Mononuclear cell (primary cell): ENCODE results near the gene GABRB3. TPM values are rescaled to one million over a fixed set of nuclear protein-coding genes. Genes with fewer than 3 reads are reported as not detected.

Experiments
- H3K27me3 ChIP-seq: 2 replicates; pipeline ENCODE4 v1.6.0; 2011; ENCODE audit warnings: low read length, control low read depth; ENCODE audit not compliant: insufficient read depth
- H3K4me1 ChIP-seq: 2 replicates; pipeline ENCODE4 v1.5.1; 2011; ENCODE audit warnings: mild to moderate bottlenecking, low read length, control low read depth; ENCODE audit not compliant: insufficient read depth
- H3K4me3 ChIP-seq: 2 replicates; pipeline ENCODE4 v1.5.1; 2011; ENCODE audit warnings: mild to moderate bottlenecking, low read length, moderate library complexity
- H3K9me3 ChIP-seq: 2 replicates; pipeline ENCODE4 v1.5.1; 2011; ENCODE audit warnings: low read depth, mild to moderate bottlenecking, control low read depth, low read length
- total RNA-seq: library from RNA; depleted of rRNA; stranded (reverse); fragments of >200 nt; gene quantifications from one replicate; pipeline ENCODE4 v1.2.3, GENCODE V29; 2012

The GABRB3 gene
- total RNA-seq, 1 donor: 0.10 TPM

DNA sequence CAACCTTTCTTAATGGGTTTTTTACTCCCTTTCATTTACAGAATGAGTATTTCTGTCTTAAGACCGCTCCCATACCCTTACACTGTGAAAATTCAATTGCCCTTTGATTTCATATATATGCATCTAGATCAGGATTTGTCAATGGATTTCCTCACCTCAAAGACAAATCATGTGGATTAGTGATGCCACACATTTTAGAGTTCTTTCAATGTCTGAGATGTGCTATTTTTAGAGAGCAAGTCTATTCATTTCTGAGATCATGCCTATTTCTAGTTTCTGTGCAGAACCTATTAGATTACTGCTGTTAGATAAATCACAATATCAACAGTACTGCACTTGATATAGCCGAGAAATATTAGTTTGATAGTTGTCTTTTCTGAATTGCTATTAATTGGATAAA lies 137.3 kb downstream of the GABRB3 start:
- Histone ChIP-seq H3K4me1 (no peaks in the 10 kb centered on the region), H3K27me3 (no peaks in the 10 kb centered on the region), H3K4me3 (no peak overlapping the region), H3K9me3 (no peaks in the 10 kb centered on the region)

DNA sequence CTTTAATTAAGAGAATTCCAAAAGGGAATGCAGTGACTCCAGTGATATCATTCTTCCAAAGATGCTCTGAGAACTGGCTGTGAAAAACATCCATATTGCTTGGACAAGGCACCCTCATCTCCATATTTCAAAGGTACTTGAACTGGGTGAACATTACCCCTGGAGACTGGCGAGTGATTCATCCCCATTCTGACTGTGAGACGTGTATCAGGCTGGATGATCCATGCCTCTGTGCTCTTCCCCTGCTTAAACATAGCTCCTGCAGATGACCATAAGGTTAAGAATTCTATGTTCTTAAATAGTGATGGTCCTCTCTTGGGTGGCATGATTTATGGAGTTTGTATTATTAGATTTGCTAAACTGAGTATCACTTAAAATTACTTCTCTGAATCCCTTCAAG lies 137.8 kb downstream of the GABRB3 start:
- Histone ChIP-seq H3K27me3 (no peaks in the 10 kb centered on the region), H3K9me3 (no peaks in the 10 kb centered on the region), H3K4me1 (no peaks in the 10 kb centered on the region), H3K4me3 (no peak overlapping the region)

DNA sequence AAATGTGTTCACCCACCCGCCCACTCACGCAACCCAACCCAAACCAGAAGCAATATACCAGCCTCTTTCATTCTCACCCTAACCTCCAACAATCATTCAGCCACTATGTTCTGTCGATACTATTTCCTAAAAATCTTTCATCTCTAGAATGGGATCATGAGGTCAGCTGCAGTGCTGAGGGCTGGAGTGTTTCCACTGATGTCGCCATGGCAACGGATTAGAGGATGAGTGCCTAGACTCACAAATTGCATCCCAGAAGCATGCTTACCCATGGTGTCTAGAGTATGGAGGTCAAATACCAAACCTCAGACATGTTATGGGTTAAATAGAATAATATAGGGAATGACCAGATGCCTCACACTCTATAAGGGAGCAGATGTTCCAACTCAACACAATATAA lies 138.5 kb downstream of the GABRB3 start:
- Histone ChIP-seq H3K9me3 (no peaks in the 10 kb centered on the region), H3K4me3 (no peak overlapping the region), H3K4me1 (no peaks in the 10 kb centered on the region)

DNA sequence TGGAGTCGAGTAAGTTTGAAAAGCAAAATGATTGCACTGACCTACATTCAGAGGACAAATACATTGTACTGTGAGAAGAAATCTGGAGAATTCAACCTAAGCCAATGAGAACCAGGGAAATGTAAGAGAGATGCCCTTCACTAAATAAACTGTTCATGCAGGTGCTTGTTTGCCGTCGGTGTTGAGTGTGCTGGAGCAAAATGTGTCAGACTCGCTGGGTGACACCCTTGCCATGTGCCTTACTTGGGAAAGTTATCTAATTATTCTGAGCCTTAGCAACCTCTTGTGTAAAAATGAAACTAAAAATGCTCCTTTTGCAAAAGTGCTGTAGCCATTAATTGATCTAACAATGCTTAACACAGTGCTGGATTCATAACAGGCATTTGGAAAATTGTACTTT lies 140.4 kb downstream of the GABRB3 start:
- Histone ChIP-seq H3K4me3 (no peak overlapping the region), H3K27me3 (no peaks in the 10 kb centered on the region), H3K9me3 (no peaks in the 10 kb centered on the region), H3K4me1 (no peaks in the 10 kb centered on the region)

More for the DNA sequence above, 138.5 kb downstream of the GABRB3 start:
- H3K27me3 ChIP-seq: no peaks in the 10 kb centered on the region

DNA sequence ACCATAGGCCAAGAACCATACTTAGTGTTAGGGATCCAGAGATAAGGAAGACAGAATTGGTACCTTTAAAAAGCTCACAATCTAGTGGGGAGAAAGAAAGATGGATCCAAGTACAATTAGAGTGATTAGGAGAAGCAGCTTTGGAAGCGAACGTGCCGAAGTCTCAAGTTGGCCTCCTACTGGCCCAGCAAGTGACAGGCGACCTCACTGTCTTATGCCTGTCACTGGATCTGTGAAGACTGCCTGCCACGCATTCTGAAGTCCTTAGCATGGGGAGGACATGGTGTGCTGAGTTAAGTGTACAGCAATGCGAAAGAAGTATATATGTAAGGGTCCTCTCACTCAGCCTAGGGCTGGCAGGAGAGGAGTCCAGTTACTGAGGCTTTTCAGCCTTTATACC lies 141.0 kb downstream of the GABRB3 start:
- H3K27me3 ChIP-seq: no peaks in the 10 kb centered on the region

DNA sequence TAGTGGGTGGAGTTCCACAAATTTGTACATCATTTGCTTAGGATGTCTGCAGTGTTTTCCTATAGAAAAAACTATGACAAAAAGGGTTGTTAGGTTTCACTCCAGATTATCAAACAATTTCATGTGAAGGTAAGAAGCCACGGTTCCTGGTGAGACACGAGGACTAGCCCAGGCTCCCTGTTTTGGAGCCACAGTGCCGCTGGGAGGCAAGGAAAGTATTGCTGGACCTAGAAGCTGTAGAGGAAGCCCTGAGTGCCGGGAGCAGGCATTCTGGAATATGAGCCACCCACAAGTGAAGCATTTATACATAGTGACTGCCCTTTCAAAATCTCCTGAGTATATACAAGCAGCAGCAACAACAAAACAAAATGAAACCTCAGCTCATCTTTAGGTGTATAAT lies 142.0 kb downstream of the GABRB3 start:
- Histone ChIP-seq H3K4me1 (no peaks in the 10 kb centered on the region), H3K4me3 (no peak overlapping the region), H3K9me3 (no peaks in the 10 kb centered on the region), H3K27me3 (no peaks in the 10 kb centered on the region)

More for the DNA sequence above, 141.0 kb downstream of the GABRB3 start:
- Histone ChIP-seq H3K4me3 (no peak overlapping the region), H3K9me3 (no peaks in the 10 kb centered on the region), H3K4me1 (no peaks in the 10 kb centered on the region)

DNA sequence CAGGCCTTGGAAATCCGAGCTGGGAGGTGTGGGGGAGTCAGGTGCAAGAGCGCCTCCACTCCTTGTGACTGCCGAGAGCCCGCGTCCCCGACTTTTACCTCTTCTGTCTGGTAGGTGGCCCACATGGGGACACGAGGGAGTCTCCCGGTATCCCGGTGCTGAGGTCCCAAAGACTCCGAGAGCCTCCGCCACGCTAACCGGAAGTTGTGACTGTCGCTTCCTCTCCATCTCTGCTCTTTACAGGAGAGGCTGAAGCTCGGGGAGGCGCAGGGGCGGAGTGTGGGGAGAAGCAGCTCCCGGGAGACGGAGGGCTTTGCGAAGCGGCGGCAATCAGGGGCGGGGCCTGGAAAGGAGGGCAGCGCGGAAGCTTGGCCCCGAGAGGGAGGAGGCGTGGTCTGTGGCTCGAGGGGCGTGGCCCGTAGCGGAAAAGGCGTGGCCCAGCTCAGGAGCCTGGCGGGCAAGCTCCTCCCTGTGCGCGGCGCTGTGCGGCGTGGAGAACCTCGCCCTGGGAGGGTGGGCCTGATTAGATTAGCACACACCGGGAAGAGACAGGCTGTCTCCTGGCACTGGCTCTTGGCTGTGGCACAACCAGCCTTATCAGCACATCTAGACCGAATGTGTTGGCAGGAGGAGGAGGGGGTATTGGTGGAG lies 143.9 kb downstream of the GABRB3 start:
- H3K4me3 ChIP-seq: no peak overlapping the region
- H3K27me3 ChIP-seq: no peaks in the 10 kb centered on the region
- H3K4me1 ChIP-seq: no peaks in the 10 kb centered on the region
- no peaks in the 10 kb centered on the region for H3K9me3 ChIP-seq

DNA sequence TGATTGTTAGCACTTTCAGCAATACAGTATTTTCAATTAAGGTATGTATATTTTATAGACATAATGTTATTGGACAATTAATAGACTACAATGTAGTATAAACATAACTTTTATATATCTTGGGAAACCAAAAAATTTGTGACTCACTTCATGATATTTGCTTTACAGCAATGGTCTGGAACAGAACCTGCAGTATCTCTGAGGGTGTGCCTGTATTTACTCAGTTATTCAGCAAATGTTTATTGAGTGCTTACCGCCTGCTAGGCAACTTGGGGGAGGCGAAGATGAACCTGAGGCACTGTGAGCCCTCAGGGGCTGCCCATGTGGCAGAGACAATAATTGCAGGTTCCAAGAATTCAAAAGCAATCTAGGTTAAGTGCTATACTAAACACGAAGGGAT lies 144.8 kb downstream of the GABRB3 start:
- H3K4me3 ChIP-seq: no peak overlapping the region
- H3K4me1 ChIP-seq: no peaks in the 10 kb centered on the region
- no peaks in the 10 kb centered on the region for H3K9me3 ChIP-seq
- no peaks in the 10 kb centered on the region for H3K27me3 ChIP-seq

DNA sequence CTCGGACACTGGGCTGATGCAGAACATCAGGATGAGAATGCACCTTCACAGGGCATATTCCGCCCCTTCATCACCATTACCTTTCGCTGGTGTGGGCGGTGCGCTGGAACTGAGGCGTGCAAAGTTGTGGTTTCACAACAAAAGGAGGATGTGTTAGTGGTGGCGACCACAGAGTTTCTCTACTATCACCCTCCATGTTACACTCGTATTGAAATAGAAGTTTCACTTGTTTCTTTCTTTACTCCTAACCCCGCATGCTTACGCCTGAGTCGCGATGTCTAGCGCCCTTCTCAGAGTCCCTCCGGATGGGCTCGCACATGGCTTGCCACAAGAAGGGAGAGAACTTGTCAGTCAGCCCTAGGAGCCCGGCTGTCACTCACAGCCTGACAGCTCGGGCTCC lies 148.7 kb downstream of the GABRB3 start:
- H3K27me3 ChIP-seq: no peaks in the 10 kb centered on the region
- no peak overlapping the region for H3K4me3 ChIP-seq
- H3K9me3 ChIP-seq: no peaks in the 10 kb centered on the region
- H3K4me1 ChIP-seq: no peaks in the 10 kb centered on the region

DNA sequence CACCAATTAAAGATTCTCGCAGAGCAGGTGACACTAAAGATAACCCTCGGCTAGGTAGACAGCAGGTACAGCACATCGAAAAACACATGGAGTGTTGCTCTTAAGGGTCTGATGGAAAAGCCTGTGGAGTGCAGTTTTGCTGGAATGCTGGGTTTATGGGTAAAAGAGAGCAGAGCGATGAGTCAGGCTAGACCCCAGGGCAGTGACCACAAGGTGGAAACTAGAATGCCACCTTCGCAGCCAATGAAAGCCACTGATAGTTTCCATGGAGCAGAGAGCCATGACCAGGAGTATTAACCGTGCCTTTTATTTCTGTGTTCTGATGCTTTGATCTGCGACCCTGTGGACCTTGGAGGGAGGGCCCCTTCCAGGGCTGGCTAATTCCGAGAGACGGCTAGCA lies 149.8 kb downstream of the GABRB3 start:
- H3K9me3 ChIP-seq: no peaks in the 10 kb centered on the region
- H3K4me3 ChIP-seq: no peak overlapping the region
- no peaks in the 10 kb centered on the region for H3K27me3 ChIP-seq
- no peaks in the 10 kb centered on the region for H3K4me1 ChIP-seq

DNA sequence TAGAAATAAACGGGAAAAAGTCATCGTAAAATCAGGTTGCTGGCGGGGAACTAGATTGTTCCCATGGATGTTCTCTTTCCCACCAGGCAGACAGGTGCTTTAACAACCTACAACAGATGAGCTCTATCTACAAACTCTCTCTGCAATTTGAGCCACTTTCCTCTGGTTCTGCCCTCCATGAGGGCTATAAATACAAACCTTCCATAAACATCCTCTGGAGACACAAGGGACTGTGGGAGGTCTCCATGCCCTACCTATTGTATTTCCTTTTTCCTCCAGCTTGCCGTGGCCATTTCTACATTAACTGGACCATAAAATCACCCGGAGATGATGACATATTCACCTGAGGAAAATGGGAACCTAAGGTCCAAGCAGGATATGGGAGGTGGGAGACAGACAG lies 151.1 kb downstream of the GABRB3 start:
- Histone ChIP-seq H3K9me3 (no peaks in the 10 kb centered on the region), H3K4me1 (no peaks in the 10 kb centered on the region), H3K27me3 (no peaks in the 10 kb centered on the region), H3K4me3 (no peak overlapping the region)

DNA sequence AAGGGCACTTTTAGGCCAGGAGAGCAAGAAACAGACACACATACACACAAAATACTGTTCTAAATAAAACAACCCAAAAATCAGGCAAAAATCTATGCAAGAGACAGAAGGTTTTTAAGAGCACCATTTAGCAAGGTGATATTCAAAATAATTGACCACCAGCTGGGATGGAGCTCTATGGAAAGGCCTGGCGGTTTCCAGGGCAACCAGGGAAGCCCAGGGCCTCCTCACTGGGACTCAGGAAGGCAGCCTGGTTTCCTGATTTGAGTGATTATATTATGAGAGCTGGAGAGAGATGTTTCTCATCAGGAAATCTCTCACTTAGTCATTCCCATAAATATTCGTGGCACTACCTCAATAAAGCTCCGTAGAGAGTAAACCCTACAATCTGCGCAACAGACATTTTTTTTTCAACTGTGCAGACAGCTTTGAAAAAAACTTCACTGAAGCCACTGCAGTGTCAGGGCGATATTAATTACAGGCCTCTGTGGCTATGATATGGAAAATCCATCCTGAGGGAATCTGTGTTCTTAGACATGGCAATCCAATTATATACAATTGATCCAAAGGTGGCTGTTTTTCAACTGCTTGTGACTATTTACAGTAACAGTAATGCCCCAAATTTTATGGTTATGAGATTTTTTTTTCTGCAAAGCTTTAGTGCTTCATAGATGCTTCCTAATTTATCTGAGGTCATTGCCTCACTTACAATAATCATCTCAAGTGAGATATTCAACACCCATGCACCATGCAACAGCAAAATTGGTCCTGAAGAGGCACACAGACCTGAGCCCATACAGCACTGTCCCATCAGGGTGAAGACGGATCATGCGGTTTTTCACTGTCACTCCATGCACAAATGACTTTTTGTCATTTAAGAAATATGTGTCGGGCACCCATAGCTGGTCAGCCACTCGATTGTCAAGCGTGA lies 152.1 kb downstream of the GABRB3 start:
- H3K4me3 ChIP-seq: no peak overlapping the region
- H3K27me3 ChIP-seq: no peaks in the 10 kb centered on the region
- H3K9me3 ChIP-seq: no peaks in the 10 kb centered on the region
- no peaks in the 10 kb centered on the region for H3K4me1 ChIP-seq

DNA sequence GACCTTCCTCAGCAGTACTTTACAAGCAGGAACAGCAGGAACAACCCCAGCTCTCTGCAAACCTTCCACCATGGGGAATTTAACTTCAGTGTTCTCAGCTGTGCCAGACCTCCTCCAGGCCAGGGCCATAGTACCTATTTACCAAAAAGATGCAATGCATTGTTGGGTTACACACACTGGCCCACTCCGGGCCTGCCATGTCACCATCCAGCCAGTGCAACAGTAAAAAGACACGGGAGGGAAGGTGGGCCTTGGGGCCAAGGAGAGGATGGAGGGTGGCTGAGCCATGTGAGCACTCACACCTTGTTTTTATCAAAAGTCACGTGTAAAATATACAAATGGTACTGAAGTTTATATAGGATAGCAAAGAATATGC lies 157.0 kb downstream of the GABRB3 start:
- no peaks in the 10 kb centered on the region for H3K27me3 ChIP-seq
- H3K4me1 ChIP-seq: no peaks in the 10 kb centered on the region
- H3K9me3 ChIP-seq: no peaks in the 10 kb centered on the region
- H3K4me3 ChIP-seq: no peak overlapping the region

DNA sequence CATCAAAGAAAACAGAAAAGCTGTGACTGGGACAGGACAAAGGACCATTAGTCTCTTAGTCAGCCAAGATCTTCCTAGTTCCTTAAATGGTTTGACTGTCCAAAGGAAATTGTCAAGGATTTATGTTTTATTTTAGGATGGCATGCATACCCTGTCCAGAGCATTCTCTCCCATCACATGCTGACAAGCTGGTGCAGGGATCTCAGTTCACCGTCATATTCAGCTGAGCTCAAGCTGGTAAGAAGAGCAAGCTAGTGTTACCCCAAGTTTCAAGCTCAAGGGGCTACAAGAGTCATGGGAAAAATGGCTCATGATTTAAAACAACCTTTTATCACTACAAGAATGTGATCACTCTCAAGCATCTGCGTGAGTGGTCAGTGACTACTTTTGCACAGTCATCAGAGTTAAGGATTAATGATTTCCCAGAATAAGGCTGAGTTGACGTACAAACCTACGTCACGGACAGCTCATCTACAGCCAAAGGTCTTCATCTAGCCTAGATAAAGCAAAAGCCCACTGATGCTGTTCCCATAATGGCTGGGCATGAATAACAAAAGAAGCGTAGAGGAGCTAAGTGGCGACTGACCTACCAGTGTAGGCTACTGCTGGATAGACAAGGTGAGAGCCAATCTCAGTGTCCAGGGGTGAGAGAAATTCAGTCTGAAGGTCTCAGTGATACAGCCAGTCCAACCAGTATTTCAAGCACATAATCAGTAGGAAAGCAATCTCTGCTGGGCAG lies 157.5 kb downstream of the GABRB3 start:
- H3K27me3 ChIP-seq: no peaks in the 10 kb centered on the region
- H3K4me1 ChIP-seq: no peaks in the 10 kb centered on the region
- no peaks in the 10 kb centered on the region for H3K9me3 ChIP-seq
- H3K4me3 ChIP-seq: no peak overlapping the region

DNA sequence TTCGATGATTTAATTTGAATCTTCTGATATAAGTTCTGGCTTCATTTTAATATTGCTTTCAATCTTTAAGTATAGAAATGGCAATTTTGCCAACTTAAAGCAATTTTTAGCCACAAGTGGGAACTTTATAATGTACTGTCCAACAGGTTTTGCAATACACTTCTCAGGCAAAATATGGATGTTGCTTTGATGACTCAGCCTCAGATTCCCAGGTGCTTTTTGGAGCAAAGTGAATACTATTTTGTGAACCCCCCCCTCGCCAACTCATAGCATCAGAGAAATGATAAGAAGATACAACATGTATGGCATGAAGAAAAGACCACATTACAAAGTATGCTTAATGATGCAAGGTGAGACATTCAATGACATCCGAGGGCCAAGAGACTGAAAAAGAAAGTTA lies 158.1 kb downstream of the GABRB3 start:
- H3K4me3 ChIP-seq: no peak overlapping the region
- H3K4me1 ChIP-seq: no peaks in the 10 kb centered on the region
- H3K9me3 ChIP-seq: no peaks in the 10 kb centered on the region
- H3K27me3 ChIP-seq: no peaks in the 10 kb centered on the region
